Testis (tissue), 3 donors: ENCODE results near the gene MYL7. TPM values are rescaled to one million over a fixed set of nuclear protein-coding genes. Genes with fewer than 3 reads are reported as not detected.

Experiments
- DNase-seq: peaks from one replicate; pipeline ENCODE4 v3.0.0-alpha.2; 2019
- H3K27ac ChIP-seq, 2 donors: fragments of 200-600 bp; sonication (generic); one replicate each; pipeline ENCODE4 v1.5.1; 2019
- H3K27me3 ChIP-seq: fragments of 200-600 bp; sonication (generic); one replicate; pipeline ENCODE4 v1.5.1; 2019
- H3K36me3 ChIP-seq: fragments of 200-600 bp; sonication (generic); one replicate; pipeline ENCODE4 v1.5.1; 2017; ENCODE audit warnings: low read depth; ENCODE audit errors: missing control alignments
- H3K4me1 ChIP-seq: fragments of 200-600 bp; sonication (generic); one replicate; pipeline ENCODE4 v1.5.1; 2019
- H3K4me3 ChIP-seq, 2 donors: fragments of 200-600 bp; sonication (generic); one replicate each; pipeline ENCODE4 v1.5.1; 2017 to 2019
- H3K9me3 ChIP-seq: fragments of 200-600 bp; sonication (generic); one replicate; pipeline ENCODE4 v1.5.1; 2017
- POLR2A ChIP-seq: fragments of 450-650 bp; IDR thresholded peaks from one replicate; pipeline ENCODE4 v1.6.1; 2017; ENCODE audit warnings: antibody characterized with exemption, mild to moderate bottlenecking, moderate library complexity
- WGBS, 2 donors: methylation state at CpG; one replicate each; pipeline ENCODE4 v1.1.5; 2018; 5-methylcytosine and 5-hydroxymethylcytosine counted together
- intact Hi-C: fragments of 100-400 bp; cut with DNase I; formaldehyde crosslinking; loops from one replicate; pipeline ENCODE4 v1.15.1; 2023; ENCODE audit warnings: low total_unique reads
- polyA plus RNA-seq: library from polyadenylated mRNA; stranded (reverse); fragments of 350-450 nt; fragmentation: Illumina TruSeq; extraction: RNeasy Lipid Tissue Mini Kit (QIAGEN cat#74804); gene quantifications from one replicate; pipeline ENCODE4 v1.2.3, GENCODE V29; 2014; ENCODE audit warnings: low read depth, low replicate concordance; ENCODE audit not compliant: insufficient read depth
- total RNA-seq, 2 donors: library from RNA; depleted of rRNA; stranded (reverse); fragments of >200 nt; gene quantifications; one replicate each; pipeline ENCODE4 v1.2.3, GENCODE V29; 2016
- TF ChIP-seq, protein P1 (sequence below), 3 experiments: fragments of 450-650 bp in 2 of 3; fragments of 200-600 bp in 1 of 3; sonication (generic) in 1 of 3; IDR thresholded peaks; one replicate each; pipeline ENCODE4 v1.5.1; 2016 to 2019; ENCODE audit warnings: antibody characterized with exemption in 3 of 3, mild to moderate bottlenecking in 2 of 3, moderate library complexity in 1 of 3

Gene MYL7
- total and polyA plus RNA-seq, 3 donors from 2014 or later: 1.5 to 1.7 TPM; not detected in 1

- intact Hi-C loops: no loop called here
- WGBS, 2 donors: 81 to 88% methylated on average over 6 to 10 of the region's 10 CpGs
- Histone ChIP-seq H3K27ac (peak overlapping the region in 1 of 2 donors; percentile 94), H3K4me3 (no peak overlapping the region), H3K9me3 (no peaks in the 10 kb centered on the region), H3K4me1 (peaks cover 9% of the 10 kb centered on the region), H3K27me3 (no peaks in the 10 kb centered on the region), H3K36me3 (no peaks in the 10 kb centered on the region)
- no peak for DNase-seq
- TF ChIP-seq, protein P1, sequence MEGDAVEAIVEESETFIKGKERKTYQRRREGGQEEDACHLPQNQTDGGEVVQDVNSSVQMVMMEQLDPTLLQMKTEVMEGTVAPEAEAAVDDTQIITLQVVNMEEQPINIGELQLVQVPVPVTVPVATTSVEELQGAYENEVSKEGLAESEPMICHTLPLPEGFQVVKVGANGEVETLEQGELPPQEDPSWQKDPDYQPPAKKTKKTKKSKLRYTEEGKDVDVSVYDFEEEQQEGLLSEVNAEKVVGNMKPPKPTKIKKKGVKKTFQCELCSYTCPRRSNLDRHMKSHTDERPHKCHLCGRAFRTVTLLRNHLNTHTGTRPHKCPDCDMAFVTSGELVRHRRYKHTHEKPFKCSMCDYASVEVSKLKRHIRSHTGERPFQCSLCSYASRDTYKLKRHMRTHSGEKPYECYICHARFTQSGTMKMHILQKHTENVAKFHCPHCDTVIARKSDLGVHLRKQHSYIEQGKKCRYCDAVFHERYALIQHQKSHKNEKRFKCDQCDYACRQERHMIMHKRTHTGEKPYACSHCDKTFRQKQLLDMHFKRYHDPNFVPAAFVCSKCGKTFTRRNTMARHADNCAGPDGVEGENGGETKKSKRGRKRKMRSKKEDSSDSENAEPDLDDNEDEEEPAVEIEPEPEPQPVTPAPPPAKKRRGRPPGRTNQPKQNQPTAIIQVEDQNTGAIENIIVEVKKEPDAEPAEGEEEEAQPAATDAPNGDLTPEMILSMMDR (IDR thresholded peaks at IDR 0.05): no peak
- TF ChIP-seq POLR2A: no peak
Measured at GRCh38 chr7:44106311-44107065, 34.6 kb downstream of the MYL7 start.

DNA sequence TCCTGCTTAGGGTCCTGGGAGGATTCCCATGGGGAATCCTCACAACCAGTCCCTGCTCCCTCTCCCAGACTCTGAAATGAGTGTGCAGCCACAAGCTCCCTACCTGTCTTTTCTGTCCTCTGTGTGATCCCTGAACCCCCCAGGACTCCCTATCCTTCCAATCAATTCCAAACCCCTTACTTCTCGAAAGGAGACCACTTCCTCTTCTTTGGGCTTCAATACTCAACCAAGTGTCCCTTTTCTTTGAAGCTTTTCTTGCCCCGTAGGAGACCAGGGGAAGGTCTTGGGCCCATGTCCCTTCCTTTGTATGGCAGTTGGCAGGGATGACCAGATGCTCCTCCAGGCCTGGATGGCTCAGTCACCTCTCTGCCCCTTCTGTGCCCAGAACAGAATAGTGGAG lies 35.3 kb downstream of the MYL7 start:
- no peak for TF ChIP-seq POLR2A
- TF ChIP-seq, protein P1 (IDR thresholded peaks at IDR 0.05): no peak
- H3K4me3 ChIP-seq: no peak overlapping the region
- intact Hi-C loops: no loop called here
- no peaks in the 10 kb centered on the region for H3K36me3 ChIP-seq
- H3K9me3 ChIP-seq: no peaks in the 10 kb centered on the region
- peaks cover 10% of the 10 kb centered on the region for H3K4me1 ChIP-seq
- H3K27me3 ChIP-seq: no peaks in the 10 kb centered on the region
- peak overlapping the region; percentile 80 to 94 for H3K27ac ChIP-seq
- DNase-seq: no peak
- 75 to 83% methylated on average over 2 of the region's 2 CpGs for WGBS, 2 donors

DNA sequence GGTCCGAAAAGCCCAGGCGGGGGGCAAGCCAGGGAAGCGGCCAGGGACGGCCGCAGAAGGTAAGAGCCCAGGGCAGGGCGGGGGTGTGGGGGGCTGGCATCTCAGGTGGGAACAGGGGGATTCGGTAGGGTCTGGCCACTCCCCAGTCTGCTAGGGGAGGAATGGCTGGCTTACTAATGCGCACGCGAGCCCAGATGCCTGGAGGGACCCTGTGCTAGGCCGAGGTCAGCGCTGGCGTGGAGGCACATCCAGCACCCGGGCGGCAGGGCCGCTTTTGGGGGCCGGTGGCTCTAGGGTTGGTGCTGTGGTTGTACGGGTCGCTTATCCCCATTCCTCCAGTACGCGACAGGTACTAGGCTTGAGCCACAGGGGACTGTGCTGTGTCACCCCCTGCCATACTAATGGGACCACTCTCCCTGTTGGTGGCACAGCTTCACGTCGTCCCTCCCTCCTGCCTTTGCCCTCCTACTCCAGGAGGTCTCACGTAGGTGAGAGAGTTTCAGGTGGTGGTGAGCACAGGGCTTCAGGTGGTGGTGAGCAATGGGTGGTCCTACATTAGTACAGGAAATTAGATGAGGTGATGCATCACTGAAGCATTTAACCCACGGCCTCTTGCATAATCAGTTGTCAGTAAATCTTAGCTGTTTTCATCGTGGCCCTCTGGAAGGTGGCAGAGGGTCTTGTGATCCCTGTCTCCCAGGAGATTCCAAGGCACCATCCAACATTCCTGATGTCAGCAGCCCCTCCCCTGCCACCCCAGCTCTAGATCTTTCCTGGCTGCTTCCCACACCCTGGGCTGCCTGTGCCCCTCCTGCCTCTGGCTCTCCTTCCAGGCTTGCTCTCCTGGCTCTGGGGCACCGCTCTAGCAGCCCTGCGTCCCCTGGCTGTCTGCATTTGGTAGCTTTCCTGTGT lies 36.0 kb downstream of the MYL7 start:
- TF ChIP-seq POLR2A: no peak
- TF ChIP-seq, protein P1 (IDR thresholded peaks at IDR 0.05): no peak
- Histone ChIP-seq H3K4me3 (peak overlapping the region; percentile 61 to 66), H3K4me1 (peaks cover 14% of the 10 kb centered on the region), H3K27me3 (no peaks in the 10 kb centered on the region), H3K9me3 (no peaks in the 10 kb centered on the region), H3K36me3 (no peaks in the 10 kb centered on the region), H3K27ac (peak overlapping the region; percentile 80 to 94)
- no peak for DNase-seq
- intact Hi-C loops: no loop called here
- WGBS, 2 donors: 19 to 30% methylated on average over 7 to 28 of the region's 28 CpGs

DNA sequence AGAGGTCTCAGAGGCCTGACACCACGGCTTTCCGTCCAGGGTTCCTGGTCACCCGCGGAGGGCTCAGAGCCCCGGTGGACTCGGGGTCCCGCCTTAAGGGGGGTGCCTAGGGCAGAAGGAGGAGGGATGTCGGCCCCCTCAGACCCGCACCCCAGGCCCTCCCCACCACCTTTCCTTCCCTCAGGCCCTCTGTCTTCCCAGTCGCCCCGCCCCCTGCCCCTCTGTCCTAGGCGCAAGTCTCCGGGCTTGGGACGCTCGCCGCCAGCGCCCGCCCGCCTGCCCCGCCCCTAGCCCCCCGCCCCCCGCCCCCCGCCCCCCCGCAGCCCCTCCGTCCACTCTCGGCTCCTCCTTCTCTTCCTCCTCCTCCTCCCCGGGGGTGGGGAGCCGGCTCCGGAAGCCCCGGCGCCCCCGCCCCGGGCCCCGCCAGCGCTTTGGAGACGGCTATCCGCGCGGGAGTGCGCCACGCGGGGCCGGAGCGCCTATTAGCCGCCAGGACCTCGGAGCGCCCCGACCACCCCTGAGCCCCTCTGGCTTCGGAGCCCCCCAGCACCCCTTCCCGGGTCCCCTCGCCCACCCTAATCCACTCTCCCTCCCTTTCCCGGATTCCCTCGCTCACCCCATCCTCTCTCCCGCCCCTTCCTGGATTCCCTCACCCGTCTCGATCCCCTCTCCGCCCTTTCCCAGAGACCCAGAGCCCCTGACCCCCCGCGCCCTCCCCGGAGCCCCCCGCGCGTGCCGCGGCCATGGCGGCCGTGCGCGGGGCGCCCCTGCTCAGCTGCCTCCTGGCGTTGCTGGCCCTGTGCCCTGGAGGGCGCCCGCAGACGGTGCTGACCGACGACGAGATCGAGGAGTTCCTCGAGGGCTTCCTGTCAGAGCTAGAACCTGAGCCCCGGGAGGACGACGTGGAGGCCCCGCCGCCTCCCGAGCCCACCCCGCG lies 36.9 kb downstream of the MYL7 start, which contains the start of gene AEBP1:
AEBP1 (plus strand) TSS at position 423 of the 937 bp plus-strand sequence; CDS start at position 744, 321 bp downstream.
- Histone ChIP-seq H3K4me1 (peaks cover 14% of the 10 kb centered on the region), H3K27ac (peak within 1 kb of the TSS; percentile 80 to 94), H3K4me3 (peak within 1 kb of the TSS; percentile 61 to 66), H3K9me3 (no peaks in the 10 kb centered on the region), H3K36me3 (no peaks in the 10 kb centered on the region), H3K27me3 (no peaks in the 10 kb centered on the region)
- intact Hi-C loops: no loop called here
- DNase-seq: no peak
- TF ChIP-seq, protein P1 (IDR thresholded peaks at IDR 0.05): no peak
- TF ChIP-seq POLR2A: no peak
- 2 to 5% methylated on average over 20 to 81 of the region's 87 CpGs for WGBS, 2 donors
